Esophagus muscularis mucosa (tissue), 4 donors: Measurements from ENCODE around the gene LRRC26.

ENCODE experiments used
- EP300 ChIP-seq: sonication (generic); formaldehyde crosslinking; IDR thresholded peaks from one replicate; pipeline ENCODE4 v1.6.1; 2017; ENCODE audit warnings: antibody characterized with exemption
- POLR2A ChIP-seq: fragments of 450-650 bp; IDR thresholded peaks from one replicate; pipeline ENCODE4 v1.6.1; 2017; ENCODE audit warnings: antibody characterized with exemption, moderate library complexity, mild to moderate bottlenecking, low read depth
- POLR2AphosphoS5 ChIP-seq, 2 donors: sonication (generic); formaldehyde crosslinking; IDR thresholded peaks; one replicate each; pipeline ENCODE4 v1.6.1; 2017; ENCODE audit warnings: antibody characterized with exemption in 2 of 2
- TF ChIP-seq, protein P1 (sequence below), 3 experiments: fragments of 200-600 bp in 2 of 3; fragments of 450-650 bp in 1 of 3; sonication (generic) in 2 of 3; IDR thresholded peaks; one replicate each; pipeline ENCODE4 v1.5.1; 2017 to 2019; ENCODE audit warnings: antibody characterized with exemption in 3 of 3, mild to moderate bottlenecking in 2 of 3, moderate library complexity in 1 of 3

DNA sequence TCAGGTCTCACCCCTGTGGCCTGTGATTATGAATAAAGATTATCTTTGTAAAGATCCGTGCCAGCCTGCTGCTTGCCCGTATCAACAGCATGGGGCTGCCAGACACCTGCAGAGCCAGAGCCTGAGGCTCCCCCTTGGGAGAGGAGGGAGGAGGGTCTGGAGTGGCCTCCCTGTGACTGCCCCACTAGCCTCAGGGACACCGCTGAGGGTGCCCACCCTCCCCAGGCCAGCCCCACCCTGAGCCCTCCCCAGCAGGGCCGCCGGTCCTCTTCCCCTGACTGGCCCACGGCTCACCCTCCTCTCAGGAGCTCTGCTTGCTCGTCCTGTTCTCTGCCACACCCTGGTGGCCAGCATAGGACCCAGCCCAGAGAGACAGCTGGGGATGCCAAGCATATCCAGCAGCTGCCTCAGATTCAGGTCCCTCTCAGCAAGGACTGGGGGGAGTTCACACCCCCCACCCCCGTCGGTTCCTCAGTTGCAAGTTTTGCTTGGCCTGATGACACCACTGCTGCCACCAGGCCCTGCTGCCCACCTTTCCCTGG is 20.5 kb upstream of the LRRC26 start:
- TF ChIP-seq, protein P1, sequence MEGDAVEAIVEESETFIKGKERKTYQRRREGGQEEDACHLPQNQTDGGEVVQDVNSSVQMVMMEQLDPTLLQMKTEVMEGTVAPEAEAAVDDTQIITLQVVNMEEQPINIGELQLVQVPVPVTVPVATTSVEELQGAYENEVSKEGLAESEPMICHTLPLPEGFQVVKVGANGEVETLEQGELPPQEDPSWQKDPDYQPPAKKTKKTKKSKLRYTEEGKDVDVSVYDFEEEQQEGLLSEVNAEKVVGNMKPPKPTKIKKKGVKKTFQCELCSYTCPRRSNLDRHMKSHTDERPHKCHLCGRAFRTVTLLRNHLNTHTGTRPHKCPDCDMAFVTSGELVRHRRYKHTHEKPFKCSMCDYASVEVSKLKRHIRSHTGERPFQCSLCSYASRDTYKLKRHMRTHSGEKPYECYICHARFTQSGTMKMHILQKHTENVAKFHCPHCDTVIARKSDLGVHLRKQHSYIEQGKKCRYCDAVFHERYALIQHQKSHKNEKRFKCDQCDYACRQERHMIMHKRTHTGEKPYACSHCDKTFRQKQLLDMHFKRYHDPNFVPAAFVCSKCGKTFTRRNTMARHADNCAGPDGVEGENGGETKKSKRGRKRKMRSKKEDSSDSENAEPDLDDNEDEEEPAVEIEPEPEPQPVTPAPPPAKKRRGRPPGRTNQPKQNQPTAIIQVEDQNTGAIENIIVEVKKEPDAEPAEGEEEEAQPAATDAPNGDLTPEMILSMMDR (IDR thresholded peaks at IDR 0.05) = no peak
- no peak for TF ChIP-seq POLR2AphosphoS5 (IDR thresholded peaks at IDR 0.05)
- no peak for TF ChIP-seq POLR2A
- TF ChIP-seq EP300 = no peak
